ENCODE data around the gene SEMA4A.

GRCh38 chr1:156128654-156129597 lies 24.5 kb upstream of the SEMA4A start:
- TF ChIP-seq BCL6 (CRISPR knock-in tag; IDR thresholded peaks at IDR 0.05) (no peak), ZNF3 (CRISPR knock-in tag; IDR thresholded peaks at IDR 0.05) (no peak), SPI1 (IDR thresholded peaks at IDR 0.05; ENCODE audit: borderline replicate concordance, low read depth, low read length) (no peak), TAF1 (IDR thresholded peaks at IDR 0.05; ENCODE audit: control insufficient read depth, extremely low read depth, insufficient read depth, low read length, severe bottlenecking) (no peak), CSDE1 (IDR thresholded peaks at IDR 0.05) (no peak), MAFK (IDR thresholded peaks at IDR 0.05; ENCODE audit: low read length) (no peak), KDM4B (IDR thresholded peaks at IDR 0.05; ENCODE audit: borderline replicate concordance in 2 of 2, low read depth in 1 of 2) (no peak)
